ENCODE results near the gene HK1.

Gene HK1

GRCh38 chr10:69240455-69240854 is 37.8 kb upstream of the HK1 start:
- no peak overlapping the region for H3K27ac ChIP-seq (ENCODE audit: low read length)
- ATAC-seq (ENCODE audit: insufficient read depth, low read depth), result no peak
- H3K9me3 ChIP-seq (ENCODE audit: insufficient read depth, low read length, severe bottlenecking), result no peaks in the 10 kb centered on the region
- H3K9ac ChIP-seq (ENCODE audit: low read depth, low read length), result no peak overlapping the region
- no peak overlapping the region for H3K4me2 ChIP-seq (ENCODE audit: insufficient read depth, low read length)
- H3K79me2 ChIP-seq (ENCODE audit: insufficient read depth, low read length), result no peaks in the 10 kb centered on the region
- no peak overlapping the region for H2AFZ ChIP-seq (ENCODE audit: low read depth, low read length)
- no peak for DNase-seq
- H3K36me3 ChIP-seq (ENCODE audit: insufficient read depth, low read length), result no peaks in the 10 kb centered on the region
- H4K20me1 ChIP-seq (ENCODE audit: insufficient read depth, low read length), result no peaks in the 10 kb centered on the region
- no peaks in the 10 kb centered on the region for H3K4me1 ChIP-seq (ENCODE audit: insufficient read depth, low read length)
- H3K27me3 ChIP-seq (ENCODE audit: insufficient read depth, low read length, poor library complexity), result no peaks in the 10 kb centered on the region
- TF ChIP-seq EZH2 (IDR thresholded peaks at IDR 0.05; ENCODE audit: borderline replicate concordance, low read depth, low read length, severe bottlenecking) (no peak), CTCF (IDR thresholded peaks at IDR 0.05; ENCODE audit: borderline replicate concordance, extremely low read depth, low read length, poor library complexity, severe bottlenecking) (no peak)
- no peak overlapping the region for H3K4me3 ChIP-seq (ENCODE audit: low read depth in 1 of 2, low read length in 2 of 2)

- Histone ChIP-seq H3K4me1 (ENCODE audit: insufficient read depth, low read length) (no peaks in the 10 kb centered on the region), H3K36me3 (ENCODE audit: insufficient read depth, low read length) (no peaks in the 10 kb centered on the region), H3K4me3 (ENCODE audit: low read depth in 1 of 2, low read length in 2 of 2) (no peak overlapping the region), H3K27me3 (ENCODE audit: insufficient read depth, low read length, poor library complexity) (no peaks in the 10 kb centered on the region), H3K9me3 (ENCODE audit: insufficient read depth, low read length, severe bottlenecking) (no peaks in the 10 kb centered on the region), H4K20me1 (ENCODE audit: insufficient read depth, low read length) (no peaks in the 10 kb centered on the region), H3K9ac (ENCODE audit: low read depth, low read length) (no peak overlapping the region), H2AFZ (ENCODE audit: low read depth, low read length) (no peak overlapping the region), H3K27ac (ENCODE audit: low read length) (no peak overlapping the region), H3K4me2 (ENCODE audit: insufficient read depth, low read length) (no peak overlapping the region), H3K79me2 (ENCODE audit: insufficient read depth, low read length) (no peaks in the 10 kb centered on the region)
- DNase-seq (no peak), ATAC-seq (ENCODE audit: insufficient read depth, low read depth) (no peak)
- TF ChIP-seq EZH2 (IDR thresholded peaks at IDR 0.05; ENCODE audit: borderline replicate concordance, low read depth, low read length, severe bottlenecking), result no peak
- TF ChIP-seq CTCF (IDR thresholded peaks at IDR 0.05; ENCODE audit: borderline replicate concordance, extremely low read depth, low read length, poor library complexity, severe bottlenecking), result no peak
Measured at GRCh38 chr10:69241575-69241974, 36.7 kb upstream of the HK1 start.

GRCh38 chr10:69242040-69242851 is 36.0 kb upstream of the HK1 start:
- no peak overlapping the region for H3K9ac ChIP-seq (ENCODE audit: low read depth, low read length)
- no peak overlapping the region for H2AFZ ChIP-seq (ENCODE audit: low read depth, low read length)
- no peak overlapping the region for H3K4me2 ChIP-seq (ENCODE audit: insufficient read depth, low read length)

More at GRCh38 chr10:69242040-69242851, 36.0 kb upstream of the HK1 start:
- no peaks in the 10 kb centered on the region for H3K27me3 ChIP-seq (ENCODE audit: insufficient read depth, low read length, poor library complexity)
- no peak for TF ChIP-seq EZH2 (IDR thresholded peaks at IDR 0.05; ENCODE audit: borderline replicate concordance, low read depth, low read length, severe bottlenecking)
- TF ChIP-seq CTCF (IDR thresholded peaks at IDR 0.05; ENCODE audit: borderline replicate concordance, extremely low read depth, low read length, poor library complexity, severe bottlenecking), result no peak
- H3K27ac ChIP-seq (ENCODE audit: low read length), result no peak overlapping the region
- H3K9me3 ChIP-seq (ENCODE audit: insufficient read depth, low read length, severe bottlenecking), result no peaks in the 10 kb centered on the region
- no peaks in the 10 kb centered on the region for H3K4me1 ChIP-seq (ENCODE audit: insufficient read depth, low read length)
- no peak for DNase-seq
- H3K36me3 ChIP-seq (ENCODE audit: insufficient read depth, low read length), result no peaks in the 10 kb centered on the region
- H3K4me3 ChIP-seq (ENCODE audit: low read depth in 1 of 2, low read length in 2 of 2), result no peak overlapping the region
- ATAC-seq (ENCODE audit: insufficient read depth, low read depth), result no peak
- H4K20me1 ChIP-seq (ENCODE audit: insufficient read depth, low read length), result no peaks in the 10 kb centered on the region
- no peaks in the 10 kb centered on the region for H3K79me2 ChIP-seq (ENCODE audit: insufficient read depth, low read length)
